Activated naive CD4-positive, alpha-beta T cell treated with anti-CD3 and anti-CD28 coated beads, Interleukin-2, amount 50 U/mL, for 24 hours (primary cell): ENCODE results near the gene KRTAP13-2.

Source experiments
- H3K27ac Mint-ChIP-seq: one replicate; pipeline ENCODE4 v1.8.0; 2021; ENCODE audit warnings: mild to moderate bottlenecking, mixed read lengths
- H3K27me3 Mint-ChIP-seq: one replicate; pipeline ENCODE4 v1.8.0; 2021; ENCODE audit warnings: mixed read lengths
- H3K36me3 Mint-ChIP-seq: one replicate; pipeline ENCODE4 v1.8.0; 2021; ENCODE audit warnings: mixed read lengths
- H3K4me1 Mint-ChIP-seq: one replicate; pipeline ENCODE4 v1.8.0; 2021; ENCODE audit warnings: mixed read lengths
- H3K4me3 Mint-ChIP-seq: one replicate; pipeline ENCODE4 v1.8.0; 2021; ENCODE audit warnings: mild to moderate bottlenecking, mixed read lengths
- H3K9me3 Mint-ChIP-seq: one replicate; pipeline ENCODE4 v1.8.0; 2021; ENCODE audit warnings: mixed read lengths

Gene KRTAP13-2

DNA sequence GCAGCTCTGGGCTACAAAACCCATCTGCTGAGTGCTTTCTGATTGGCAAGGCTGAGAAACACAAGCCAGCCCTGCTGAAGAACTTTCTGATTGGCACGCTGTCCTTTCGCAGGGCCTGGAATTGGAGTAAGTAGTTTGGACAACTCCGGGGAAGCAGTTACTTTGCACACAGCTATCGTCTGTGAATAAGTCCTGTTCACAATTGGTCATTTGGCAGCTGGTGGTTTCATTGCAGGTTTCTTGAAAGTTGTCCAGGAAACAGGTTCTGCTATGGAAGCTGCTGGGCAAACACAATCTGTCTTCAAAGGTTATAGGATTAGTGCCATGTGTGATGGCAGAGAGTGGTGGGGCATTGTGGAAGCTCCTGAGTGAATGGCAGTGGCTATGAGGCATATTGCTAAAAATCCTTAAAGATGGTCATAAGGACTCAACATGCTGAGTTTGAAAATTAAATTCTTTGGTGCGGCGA, 34.8 kb downstream of the KRTAP13-2 start, which contains the start of gene KRTAP27-1:
Gene KRTAP27-1 (minus strand): TSS at position 419 of the 469 bp plus-strand sequence. CDS start 26 bp downstream, at position 393.
- Mint-ChIP-seq H3K4me1 (no peaks in the 10 kb centered on the region), H3K27ac (no peak within 1 kb of the TSS), H3K4me3 (no peak within 1 kb of the TSS), H3K36me3 (no peaks in the 10 kb centered on the region), H3K27me3 (peaks cover 3% of the 10 kb centered on the region), H3K9me3 (no peaks in the 10 kb centered on the region)

- Mint-ChIP-seq H3K4me1 (no peaks in the 10 kb centered on the region), H3K36me3 (no peaks in the 10 kb centered on the region), H3K9me3 (no peaks in the 10 kb centered on the region), H3K4me3 (no peak overlapping the region), H3K27me3 (peaks cover 3% of the 10 kb centered on the region), H3K27ac (no peak overlapping the region)
Measured at GRCh38 chr21:30336596-30336995, 35.5 kb downstream of the KRTAP13-2 start.

- H3K9me3 Mint-ChIP-seq, result no peaks in the 10 kb centered on the region
- H3K27me3 Mint-ChIP-seq, result peaks cover 3% of the 10 kb centered on the region
- H3K27ac Mint-ChIP-seq, result no peak overlapping the region
- no peaks in the 10 kb centered on the region for H3K4me1 Mint-ChIP-seq
- H3K36me3 Mint-ChIP-seq, result no peaks in the 10 kb centered on the region
- no peak overlapping the region for H3K4me3 Mint-ChIP-seq
Measured at GRCh38 chr21:30333736-30334135, 38.3 kb downstream of the KRTAP13-2 start.

- no peaks in the 10 kb centered on the region for H3K36me3 Mint-ChIP-seq
- no peaks in the 10 kb centered on the region for H3K9me3 Mint-ChIP-seq
- H3K27me3 Mint-ChIP-seq, result peaks cover 3% of the 10 kb centered on the region
- H3K4me3 Mint-ChIP-seq, result no peak overlapping the region
- H3K27ac Mint-ChIP-seq, result no peak overlapping the region
- no peaks in the 10 kb centered on the region for H3K4me1 Mint-ChIP-seq
Measured at GRCh38 chr21:30332681-30333080, 39.4 kb downstream of the KRTAP13-2 start.

DNA sequence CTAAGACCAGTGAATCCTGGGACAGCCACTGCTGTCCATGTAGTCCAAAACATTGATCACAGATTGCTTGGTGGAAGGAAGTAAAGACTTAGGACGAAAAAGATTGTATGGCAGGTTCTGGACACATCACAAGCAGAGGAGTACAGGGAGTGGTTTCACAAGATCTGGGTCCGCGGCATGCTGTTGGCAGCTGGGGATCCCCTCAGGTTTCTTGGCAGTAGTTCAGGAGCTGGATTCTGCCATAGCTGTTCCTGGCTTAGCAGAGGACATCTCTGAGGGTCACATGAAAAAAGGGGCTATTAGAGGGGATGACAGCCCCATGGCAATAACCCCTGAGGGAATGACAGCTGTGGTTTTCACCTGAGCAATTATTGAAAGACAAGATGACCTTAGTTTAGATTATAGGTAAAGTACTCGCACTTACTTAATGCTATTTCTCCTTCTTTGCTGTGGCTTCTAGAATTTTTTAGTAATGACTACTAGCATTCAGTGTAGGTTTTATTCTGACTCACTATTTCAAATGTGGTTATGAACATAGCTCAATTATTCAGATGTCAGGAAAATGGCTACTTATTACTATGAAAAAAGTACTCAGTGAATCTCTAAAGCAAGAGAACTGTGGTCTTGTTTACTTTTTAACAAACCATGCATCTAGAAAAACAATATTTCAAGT, 42.7 kb downstream of the KRTAP13-2 start:
- peaks cover 11% of the 10 kb centered on the region for H3K9me3 Mint-ChIP-seq
- no peaks in the 10 kb centered on the region for H3K4me1 Mint-ChIP-seq
- no peak overlapping the region for H3K27ac Mint-ChIP-seq
- H3K27me3 Mint-ChIP-seq, result peaks cover 9% of the 10 kb centered on the region
- no peaks in the 10 kb centered on the region for H3K36me3 Mint-ChIP-seq
- H3K4me3 Mint-ChIP-seq, result no peak overlapping the region

DNA sequence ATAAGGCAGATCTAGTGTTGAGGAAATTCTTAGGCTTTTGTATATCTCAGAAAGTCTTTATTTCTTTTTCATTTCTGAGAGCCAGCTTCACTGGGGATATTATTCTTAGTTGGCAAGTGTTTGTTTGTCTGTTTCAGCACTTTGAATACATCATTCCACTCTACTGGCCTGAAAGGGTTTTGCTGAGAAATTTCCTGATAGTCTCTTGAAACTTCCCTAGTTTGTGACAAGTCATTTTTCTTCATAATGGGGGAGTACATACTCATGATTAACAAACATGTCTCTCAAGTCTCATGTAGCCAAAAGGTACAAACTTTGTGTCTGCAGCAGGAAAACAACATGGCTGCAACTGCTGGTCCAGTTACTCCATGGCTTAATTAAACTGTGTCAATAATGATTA, 45.7 kb downstream of the KRTAP13-2 start:
- Mint-ChIP-seq H3K9me3 (peaks cover 13% of the 10 kb centered on the region), H3K36me3 (no peaks in the 10 kb centered on the region), H3K27ac (no peak overlapping the region), H3K4me1 (no peaks in the 10 kb centered on the region), H3K27me3 (peaks cover 9% of the 10 kb centered on the region), H3K4me3 (no peak overlapping the region)
